HG03469 (cell line): ENCODE results near the gene NSMCE3.

ENCODE experiments used
- ATAC-seq: cut with Tn5 transposase; IDR thresholded peaks from one replicate; pipeline ENCODE4 v1.9.1; 2021; ENCODE audit warnings: mild to moderate bottlenecking, moderate library complexity, moderate number of reproducible peaks; ENCODE audit not compliant: unreplicated experiment

The NSMCE3 gene

GRCh38 chr15:29269485-29270168 lies at the start of gene NSMCE3:
NSMCE3 (minus strand) TSS chr15:29269822; CDS start chr15:29269705, 117 bp downstream.
- peak; percentile 85 for ATAC-seq

GRCh38 chr15:29316422-29316821 lies 46.8 kb upstream of the NSMCE3 start:
- ATAC-seq, result no peak

GRCh38 chr15:29312387-29312786 lies 42.8 kb upstream of the NSMCE3 start:
- peak; percentile 59 for ATAC-seq

GRCh38 chr15:29311696-29312095 lies 42.1 kb upstream of the NSMCE3 start:
- ATAC-seq, result no peak

GRCh38 chr15:29309139-29309538 lies 39.5 kb upstream of the NSMCE3 start:
- ATAC-seq, result peak; percentile 48

- no peak for ATAC-seq
These were observed 38.7 kb upstream of the NSMCE3 start for GRCh38 chr15:29308299-29308698.

GRCh38 chr15:29305556-29305955 lies 35.9 kb upstream of the NSMCE3 start:
- no peak for ATAC-seq

- ATAC-seq, result no peak
These were observed 33.2 kb upstream of the NSMCE3 start for GRCh38 chr15:29302871-29303270.

- ATAC-seq, result no peak
These were observed 30.2 kb upstream of the NSMCE3 start for GRCh38 chr15:29299784-29300183.

GRCh38 chr15:29299331-29299730 lies 29.7 kb upstream of the NSMCE3 start:
- ATAC-seq, result no peak

- no peak for ATAC-seq
These were observed 25.2 kb upstream of the NSMCE3 start for GRCh38 chr15:29294732-29295325.

- no peak for ATAC-seq
These were observed 21.6 kb upstream of the NSMCE3 start for GRCh38 chr15:29291067-29291845.

GRCh38 chr15:29289173-29289572 lies 19.6 kb upstream of the NSMCE3 start:
- no peak for ATAC-seq

- no peak for ATAC-seq
These were observed 15.8 kb upstream of the NSMCE3 start for GRCh38 chr15:29285386-29285785.

- ATAC-seq, result no peak
These were observed 13.8 kb upstream of the NSMCE3 start for GRCh38 chr15:29283381-29283780.

GRCh38 chr15:29280514-29280913 lies 10.9 kb upstream of the NSMCE3 start:
- ATAC-seq, result no peak

- no peak for ATAC-seq
These were observed 8.9 kb upstream of the NSMCE3 start for GRCh38 chr15:29278436-29279105.

- ATAC-seq, result no peak
These were observed 6.7 kb upstream of the NSMCE3 start for GRCh38 chr15:29276366-29276765.

GRCh38 chr15:29275855-29276254 lies 6.2 kb upstream of the NSMCE3 start:
- ATAC-seq, result no peak

GRCh38 chr15:29274946-29275345 lies 5.3 kb upstream of the NSMCE3 start:
- no peak for ATAC-seq

GRCh38 chr15:29272219-29272618 lies 2.6 kb upstream of the NSMCE3 start:
- no peak for ATAC-seq
